ENCODE data around the gene CXCL1. TPM values are rescaled to one million over a fixed set of nuclear protein-coding genes. Genes with fewer than 3 reads are reported as not detected.

CXCL1 gene
- total RNA-seq, 1 experiment from 2014 or later = not detected

GRCh38 chr4:73912191-73912590 lies 43.0 kb downstream of the CXCL1 start:
- no peaks in the 10 kb centered on the region for H3K4me1 Mint-ChIP-seq (ENCODE audit: low read depth, unreplicated experiment)
- H3K4me1 ChIP-seq = no peaks in the 10 kb centered on the region
- ChIA-PET CTCF (no interaction called here), POLR2A (no interaction called here)
- DNase-seq = no peak
- no peaks in the 10 kb centered on the region for H3K27me3 Mint-ChIP-seq (ENCODE audit: insufficient read depth, unreplicated experiment)
- H3K4me3 ChIP-seq (ENCODE audit: low read depth, low read length) = no peak overlapping the region
- H3K4me3 Mint-ChIP-seq (ENCODE audit: unreplicated experiment) = no peak overlapping the region
- TF ChIP-seq CTCF (IDR thresholded peaks at IDR 0.05; ENCODE audit: insufficient read depth in 1 of 2, low read depth in 1 of 2, low read length in 1 of 2, severe bottlenecking in 1 of 2, unreplicated experiment in 1 of 2) = no peak
- intact Hi-C loops (cut with micrococcal nuclease; ENCODE audit: unreplicated experiment) = no loop called here
- no peaks in the 10 kb centered on the region for H3K27me3 ChIP-seq (replicated peaks; ENCODE audit: control insufficient read depth, insufficient read depth, low read length)
- BruUV-seq (replicated peaks) = no TSS peak
- no peaks in the 10 kb centered on the region for H3K36me3 ChIP-seq (ENCODE audit: control insufficient read depth, insufficient read depth, low read length)
- H3K27ac Mint-ChIP-seq (ENCODE audit: unreplicated experiment) = no peak overlapping the region
- no peaks in the 10 kb centered on the region for H3K9me3 ChIP-seq
- H3K9me3 Mint-ChIP-seq (ENCODE audit: unreplicated experiment) = no peaks in the 10 kb centered on the region
- no peaks in the 10 kb centered on the region for H3K36me3 Mint-ChIP-seq (ENCODE audit: insufficient read depth, unreplicated experiment)

- H3K4me3 Mint-ChIP-seq (ENCODE audit: unreplicated experiment) = no peak overlapping the region
- no peak overlapping the region for H3K27ac Mint-ChIP-seq (ENCODE audit: unreplicated experiment)
- no peak for DNase-seq
- no peaks in the 10 kb centered on the region for H3K9me3 ChIP-seq
- no peaks in the 10 kb centered on the region for H3K9me3 Mint-ChIP-seq (ENCODE audit: unreplicated experiment)
- H3K4me1 ChIP-seq = no peaks in the 10 kb centered on the region
- POLR2A ChIA-PET = no interaction called here
- H3K27me3 ChIP-seq (replicated peaks; ENCODE audit: control insufficient read depth, insufficient read depth, low read length) = no peaks in the 10 kb centered on the region
- H3K4me3 ChIP-seq (ENCODE audit: low read depth, low read length) = no peak overlapping the region
- no TSS peak for BruUV-seq (replicated peaks)
- peaks cover 7% of the 10 kb centered on the region for H3K4me1 Mint-ChIP-seq (ENCODE audit: low read depth, unreplicated experiment)
- no peaks in the 10 kb centered on the region for H3K36me3 Mint-ChIP-seq (ENCODE audit: insufficient read depth, unreplicated experiment)
- CTCF ChIA-PET = no interaction called here
- intact Hi-C loops (cut with micrococcal nuclease; ENCODE audit: unreplicated experiment) = no loop called here
- no peak for TF ChIP-seq CTCF (IDR thresholded peaks at IDR 0.05; ENCODE audit: insufficient read depth in 1 of 2, low read depth in 1 of 2, low read length in 1 of 2, severe bottlenecking in 1 of 2, unreplicated experiment in 1 of 2)
- no peaks in the 10 kb centered on the region for H3K27me3 Mint-ChIP-seq (ENCODE audit: insufficient read depth, unreplicated experiment)
- H3K36me3 ChIP-seq (ENCODE audit: control insufficient read depth, insufficient read depth, low read length) = no peaks in the 10 kb centered on the region
These were observed 44.9 kb downstream of the CXCL1 start for GRCh38 chr4:73914071-73914470.

- TF ChIP-seq CTCF (IDR thresholded peaks at IDR 0.05; ENCODE audit: insufficient read depth in 1 of 2, low read depth in 1 of 2, low read length in 1 of 2, severe bottlenecking in 1 of 2, unreplicated experiment in 1 of 2) = no peak
- Mint-ChIP-seq H3K4me3 (ENCODE audit: unreplicated experiment) (no peak overlapping the region), H3K36me3 (ENCODE audit: insufficient read depth, unreplicated experiment) (no peaks in the 10 kb centered on the region), H3K9me3 (ENCODE audit: unreplicated experiment) (no peaks in the 10 kb centered on the region), H3K4me1 (ENCODE audit: low read depth, unreplicated experiment) (peaks cover 7% of the 10 kb centered on the region), H3K27me3 (ENCODE audit: insufficient read depth, unreplicated experiment) (no peaks in the 10 kb centered on the region), H3K27ac (ENCODE audit: unreplicated experiment) (no peak overlapping the region)
- Histone ChIP-seq H3K27me3 (replicated peaks; ENCODE audit: control insufficient read depth, insufficient read depth, low read length) (no peaks in the 10 kb centered on the region), H3K4me3 (ENCODE audit: low read depth, low read length) (no peak overlapping the region), H3K4me1 (no peaks in the 10 kb centered on the region), H3K9me3 (no peaks in the 10 kb centered on the region), H3K36me3 (ENCODE audit: control insufficient read depth, insufficient read depth, low read length) (no peaks in the 10 kb centered on the region)
- no TSS peak for BruUV-seq (replicated peaks)
- ChIA-PET CTCF (no interaction called here), POLR2A (no interaction called here)
- no peak for DNase-seq
- intact Hi-C loops (cut with micrococcal nuclease; ENCODE audit: unreplicated experiment) = no loop called here
These were observed 47.2 kb downstream of the CXCL1 start for GRCh38 chr4:73916172-73916925.

Measured in Caco-2 (cell line).